ENCODE results near the gene LATS1. TPM values are rescaled to one million over a fixed set of nuclear protein-coding genes. Genes with fewer than 3 reads are reported as not detected.
"Not testable (repeated sequence)": the region's sequence is repeated elsewhere in the genome, so short reads cannot be mapped to it uniquely, and the experiment has no call there.

The LATS1 gene
- total and polyA plus RNA-seq, 2 of the 8 experiments (the other 6 are each of a cell fraction or from before 2014, with no cell fraction given): 8.9 to 21.7 TPM

DNA sequence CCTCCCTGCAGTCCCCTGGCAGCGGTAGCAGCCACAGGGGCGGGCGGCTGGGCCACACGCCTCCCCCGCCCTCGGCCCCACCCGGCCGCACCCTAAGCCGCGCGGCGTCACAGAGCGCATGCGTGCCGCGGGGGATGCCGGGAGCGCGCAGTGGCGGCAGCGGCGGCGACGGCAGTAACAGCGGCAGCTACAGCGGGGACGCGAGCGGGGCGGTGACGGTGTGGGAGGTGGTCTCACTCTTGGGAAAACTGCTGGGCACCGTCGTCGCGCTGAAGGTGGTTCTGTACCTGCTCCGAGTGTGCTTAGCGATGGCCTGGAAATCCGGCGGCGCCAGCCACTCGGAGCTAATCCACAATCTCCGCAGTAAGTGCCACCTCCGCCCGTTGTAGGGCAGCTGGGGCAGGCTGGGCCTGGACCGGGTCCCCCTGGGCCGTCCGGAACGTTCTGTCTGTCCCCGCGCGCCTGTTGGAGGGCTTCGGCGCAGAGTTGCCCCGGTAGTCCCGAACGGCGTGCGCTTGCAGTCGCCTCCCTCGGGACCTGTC lies 31.8 kb upstream of the LATS1 start, which contains the start of gene PCMT1 (continued):
- TF ChIP-seq TAF1 (IDR thresholded peaks at IDR 0.05; ENCODE audit: low read depth, low read length) (peak; percentile 77), NRF1 (IDR thresholded peaks at IDR 0.05; ENCODE audit: low read depth, low read length) (peak; percentile 61), POLR2AphosphoS5 (IDR thresholded peaks at IDR 0.05; ENCODE audit: low read depth, low read length) (peak; percentile 74; the same call in 1 of the 2 replicates)

DNA sequence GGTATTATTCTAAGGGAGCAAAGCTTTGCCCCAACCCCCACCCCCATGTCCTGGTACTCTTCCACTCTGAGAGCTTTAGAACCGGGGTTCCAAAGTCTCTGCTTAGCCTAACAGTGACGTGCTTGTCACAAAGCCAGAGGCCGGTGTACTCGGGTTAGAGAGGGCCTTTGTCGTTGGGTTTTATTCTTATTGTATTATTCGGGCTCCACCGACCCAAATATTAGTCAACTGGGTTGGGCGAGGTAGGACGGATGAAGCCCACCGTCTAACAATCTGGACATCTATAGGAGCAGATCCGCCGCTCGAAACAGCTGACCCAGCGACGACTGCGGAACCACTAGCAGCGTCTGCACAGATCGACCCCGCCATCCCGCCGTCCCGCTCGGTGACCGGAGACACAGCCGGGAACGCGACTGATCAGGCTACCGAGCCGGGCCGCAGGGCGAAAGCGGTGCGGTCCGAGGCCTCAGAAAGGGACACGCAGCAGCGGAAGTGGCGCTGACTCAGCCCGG lies 31.2 kb upstream of the LATS1 start:
- not testable (repeated sequence) for H3K18ac ChIP-seq (ENCODE audit: extremely low read depth, low read length); H3K4ac ChIP-seq (replicated peaks; ENCODE audit: insufficient read length, low read depth, low read length); H3K4me1 ChIP-seq (replicated peaks in 1 of 4; ENCODE audit: control insufficient read depth in 3 of 4, insufficient read depth in 4 of 4, low read length in 3 of 4); H3K27ac ChIP-seq (ENCODE audit: low read depth, low read length); H3K9me3 ChIP-seq (ENCODE audit: insufficient read depth in 2 of 2, low read depth in 1 of 2, low read length in 1 of 2); H3K27me3 ChIP-seq (replicated peaks in 1 of 4; ENCODE audit: control insufficient read depth in 3 of 4, extremely low read depth in 1 of 4, insufficient read depth in 3 of 4, low read length in 3 of 4); H3K56ac ChIP-seq (replicated peaks; ENCODE audit: insufficient read length, low read depth, low read length); H2AK5ac ChIP-seq (ENCODE audit: low read depth, low read length); H2AFZ ChIP-seq (ENCODE audit: low read length); FAIRE-seq; H4K20me1 ChIP-seq (replicated peaks in 1 of 2; ENCODE audit: control insufficient read depth in 1 of 2, insufficient read depth in 2 of 2, low read length in 2 of 2); H3K79me1 ChIP-seq (ENCODE audit: low read depth, low read length); H3K23me2 ChIP-seq (ENCODE audit: low read depth, low read length); H2BK12ac ChIP-seq (ENCODE audit: low read depth, low read length); H2BK20ac ChIP-seq (ENCODE audit: low read length); H2BK5ac ChIP-seq (ENCODE audit: low read depth, low read length); H2BK15ac ChIP-seq (ENCODE audit: low read length); DNase-seq (ENCODE audit: low read depth in 1 of 2, low spot score in 2 of 2); H3K23ac ChIP-seq (ENCODE audit: insufficient read length); H3K36me3 ChIP-seq (ENCODE audit: control insufficient read depth in 2 of 4, insufficient read depth in 4 of 4, low read length in 3 of 4); H3K14ac ChIP-seq (ENCODE audit: insufficient read length)
- POLR2A ChIA-PET (ENCODE audit: partially characterized antibody): interaction anchor here (1.2 to 1.8 kb wide), 3 partner anchors 31 to 183 kb away, joined by 3 to 11 read pairs (median 3); partner anchors contain the start of genes GINM1 and LATS1
- CTCF ChIA-PET (ENCODE audit: partially characterized antibody): interaction anchor here (1.0 kb wide), 1 partner anchor 10 kb away, joined by 3 read pairs; no protein-coding TSS in a partner anchor
- peak overlapping the region in 3 of 4 experiments; percentile 45 to 64 (median 55); a peak in 3 of 7 replicates for H3K9ac ChIP-seq (replicated peaks in 1 of 4; ENCODE audit: extremely low read depth in 1 of 4, low read depth in 3 of 4, low read length in 3 of 4)
- WGBS, 2 experiments (ENCODE audit: extremely low coverage in 1 of 2, insufficient coverage in 1 of 2, insufficient read length in 1 of 2, insufficient replicate concordance in 2 of 2, low coverage in 1 of 2, low lambda C conversion rate in 2 of 2, missing lambda C conversion rate in 1 of 2): 0% methylated on average over 9 of the region's 38 CpGs; no CpG with 5 or more reads in 1 of the 2 experiments
- H4K5ac ChIP-seq (ENCODE audit: insufficient read length, low read depth, low read length): peak overlapping the region; percentile 68
- peak overlapping the region; percentile 83; the same call in 1 of the 2 replicates for H4K8ac ChIP-seq (ENCODE audit: extremely low read depth, insufficient read depth, low read length)
- H3K4me2 ChIP-seq (ENCODE audit: insufficient read depth in 1 of 2, low read depth in 2 of 2, low read length in 2 of 2): peak overlapping the region; percentile 75 to 83
- H3K79me2 ChIP-seq (ENCODE audit: control insufficient read depth in 1 of 2, insufficient read depth in 2 of 2, low read length in 2 of 2): peaks cover 0 to 54% of the 10 kb centered on the region in 2 experiments
- H2BK120ac ChIP-seq (replicated peaks; ENCODE audit: low read depth, low read length): peak overlapping the region; percentile 96
- peak overlapping the region; percentile 47 to 93 (median 60) for H3K4me3 ChIP-seq (ENCODE audit: extremely low read depth in 1 of 4, insufficient read depth in 2 of 4, low read depth in 3 of 4, low read length in 4 of 4)
- peak overlapping the region; percentile 91 for H4K91ac ChIP-seq (replicated peaks; ENCODE audit: insufficient read length, low read length)

Measured in H1 (cell line).